Activated CD4-positive, alpha-beta T cell treated with anti-CD3 and anti-CD28 coated beads, Interleukin-2, amount 50 U/mL, for 24 hours (primary cell): ENCODE data around the gene STRN3.
"Not testable (repeated sequence)": the region's sequence is repeated elsewhere in the genome, so short reads cannot be mapped to it uniquely, and the experiment has no call there.

Experiments used
- DNase-seq, 2 donors: peaks; one replicate each; pipeline ENCODE4 v3.0.0-alpha.2; 2020; ENCODE audit warnings: low read depth in 1 of 2, low spot score in 1 of 2

The STRN3 gene

DNA sequence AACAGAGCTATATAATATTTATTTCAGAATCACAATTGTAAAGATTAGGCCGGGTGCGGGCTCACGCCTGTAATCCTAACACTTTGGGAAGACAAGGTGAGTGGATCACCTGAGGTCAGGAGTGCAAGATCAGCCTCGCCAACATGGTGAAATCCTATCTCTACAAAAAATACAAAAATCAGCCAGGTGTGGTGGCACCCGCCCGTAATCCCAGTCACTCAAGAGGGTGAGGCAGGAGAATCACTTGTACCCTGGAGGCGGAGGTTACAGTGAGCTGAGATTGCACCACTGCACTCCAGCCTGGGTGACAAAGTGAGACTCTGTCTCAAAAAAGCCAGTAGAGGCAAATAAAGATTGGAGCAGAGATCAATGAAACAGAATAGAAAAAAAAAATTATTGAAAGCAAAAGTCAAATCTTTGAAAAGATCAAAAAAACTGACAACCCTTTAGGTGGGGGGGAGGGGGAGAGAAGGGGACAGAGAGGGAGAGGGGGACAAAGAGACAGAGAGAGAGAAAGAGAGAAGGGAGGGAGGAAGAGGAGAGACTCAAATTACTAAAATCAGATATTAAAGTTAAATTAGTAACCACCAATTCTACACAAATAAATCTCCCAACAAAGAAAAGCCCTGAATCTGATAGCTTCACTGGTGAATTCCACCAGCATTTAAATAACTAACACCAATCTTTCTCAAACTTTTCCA lies 53.1 kb downstream of the STRN3 start:
- DNase-seq = no peak

GRCh38 chr14:30972036-30972732 lies 54.0 kb downstream of the STRN3 start:
- DNase-seq = not testable (repeated sequence)

GRCh38 chr14:30971586-30971985 lies 54.6 kb downstream of the STRN3 start:
- no peak for DNase-seq

- peak in 1 of 2 donors; percentile 7 for DNase-seq
Observed at GRCh38 chr14:30969796-30970195, 56.4 kb downstream of the STRN3 start.

GRCh38 chr14:30967364-30968098 lies 58.6 kb downstream of the STRN3 start:
- not testable (repeated sequence) for DNase-seq

- DNase-seq = no peak
Observed at GRCh38 chr14:30966415-30967363, 59.5 kb downstream of the STRN3 start.

GRCh38 chr14:30965861-30966260 lies 60.3 kb downstream of the STRN3 start:
- DNase-seq = not testable (repeated sequence)

GRCh38 chr14:30962537-30962936 lies 63.6 kb downstream of the STRN3 start:
- not testable (repeated sequence) for DNase-seq

DNA sequence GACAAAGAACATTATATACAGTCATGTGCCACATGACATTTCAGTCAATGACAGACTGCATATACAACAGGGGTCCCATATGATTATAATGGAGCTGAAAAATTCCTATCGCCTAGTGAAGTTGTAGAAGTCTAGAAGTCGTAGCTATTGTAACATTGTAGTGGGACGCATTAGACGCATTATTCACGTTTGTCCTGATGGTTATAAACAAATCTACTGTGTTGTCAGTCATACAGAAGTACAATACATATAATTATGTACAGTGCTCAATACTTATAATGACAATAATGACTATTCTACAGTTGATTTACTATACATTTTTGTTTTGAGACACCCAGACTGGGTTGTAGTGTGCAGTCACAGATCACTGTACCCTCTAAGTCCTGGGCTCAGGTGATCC lies 64.8 kb downstream of the STRN3 start:
- DNase-seq = no peak

DNA sequence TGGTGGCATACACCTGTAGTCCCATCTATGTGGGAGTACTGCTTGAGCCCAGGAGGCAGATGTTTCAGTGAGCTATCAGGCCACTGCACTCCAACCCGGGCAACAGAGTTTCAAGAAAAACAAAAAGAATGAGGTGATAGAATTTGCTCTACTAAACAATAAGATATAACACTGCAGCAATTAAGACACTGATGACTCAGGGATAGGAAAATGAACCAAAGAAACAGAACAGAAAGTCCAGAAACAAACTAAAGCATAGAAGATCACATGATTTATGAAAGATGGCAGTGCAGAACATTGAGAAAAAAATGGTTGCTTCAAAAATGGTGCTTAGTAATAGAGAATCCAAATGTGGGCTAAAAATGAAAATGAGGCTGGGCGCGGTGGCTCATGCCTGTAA lies 66.0 kb downstream of the STRN3 start:
- no peak for DNase-seq

GRCh38 chr14:30958555-30959407 lies 67.4 kb downstream of the STRN3 start:
- DNase-seq = no peak

DNA sequence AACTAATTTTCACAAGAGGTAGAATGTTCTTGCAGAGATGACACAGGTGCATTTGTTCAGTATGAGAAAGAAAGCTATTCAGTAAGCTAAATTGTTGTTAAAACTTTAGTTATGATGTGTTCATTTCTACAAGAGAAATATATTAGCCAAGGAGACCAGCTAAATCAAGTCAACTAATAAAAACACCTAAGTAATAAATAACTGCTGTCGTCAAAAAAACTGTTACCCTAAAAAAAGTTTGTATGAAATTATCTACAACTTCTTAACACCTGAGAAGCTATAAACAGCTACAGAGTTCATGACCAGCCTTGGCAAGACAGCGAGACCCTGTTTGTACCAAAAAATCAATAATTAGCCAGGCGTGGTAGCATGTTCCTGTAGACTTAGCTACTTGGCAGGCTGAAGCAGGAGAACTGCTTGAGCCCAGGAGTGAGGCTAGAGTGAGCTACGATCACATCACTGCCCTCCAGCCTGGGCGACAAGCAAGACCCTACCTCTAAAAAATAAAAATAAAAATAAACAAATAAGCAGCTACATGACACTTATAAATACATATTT lies 68.3 kb downstream of the STRN3 start:
- DNase-seq = no peak

- DNase-seq = no peak
Observed at GRCh38 chr14:30949651-30950050, 76.5 kb downstream of the STRN3 start.

DNA sequence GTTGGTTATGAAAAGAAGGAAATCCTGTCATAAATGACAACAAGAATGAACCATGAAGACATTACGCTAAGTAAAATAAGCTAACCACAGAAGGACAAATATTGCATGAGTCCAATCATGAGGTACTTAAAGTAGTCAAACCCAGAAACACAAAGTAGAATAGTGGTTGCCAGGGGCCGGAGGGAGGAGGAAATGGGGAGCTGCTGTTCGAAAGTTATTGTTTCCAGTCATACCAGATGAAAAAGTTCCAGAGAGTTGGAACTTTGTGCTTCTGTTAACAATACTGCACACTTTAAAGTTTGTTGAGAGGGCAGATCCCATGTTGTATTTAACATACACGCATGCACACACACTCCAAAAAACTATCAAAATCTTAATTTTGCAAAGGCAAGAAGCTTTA lies 82.5 kb downstream of the STRN3 start:
- no peak for DNase-seq

GRCh38 chr14:30940886-30941285 lies 85.3 kb downstream of the STRN3 start:
- no peak for DNase-seq

GRCh38 chr14:30938617-30939016 lies 87.6 kb downstream of the STRN3 start:
- no peak for DNase-seq

DNA sequence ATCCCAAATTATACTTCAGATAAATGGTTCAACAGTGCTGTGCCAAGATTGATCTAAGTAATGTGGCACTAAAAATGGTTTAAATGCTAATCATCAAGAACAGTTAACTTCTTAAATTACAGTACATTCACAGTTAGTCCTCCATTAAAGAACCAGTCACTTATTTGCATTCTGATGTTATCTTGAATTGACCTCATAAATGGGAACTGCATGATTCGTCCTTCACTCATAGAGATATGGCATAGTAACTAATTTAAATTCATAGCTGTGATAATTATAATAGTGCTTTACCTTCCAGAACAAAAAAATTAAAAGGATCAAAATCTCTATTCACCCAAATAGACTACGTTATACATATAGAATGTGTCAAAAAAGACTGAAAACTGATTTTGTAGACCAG lies 90.7 kb downstream of the STRN3 start:
- no peak for DNase-seq

- DNase-seq = not testable (repeated sequence)
Observed at GRCh38 chr14:30933937-30934336, 92.2 kb downstream of the STRN3 start.

- no peak for DNase-seq
Observed at GRCh38 chr14:30928462-30928861, 97.7 kb downstream of the STRN3 start.

DNA sequence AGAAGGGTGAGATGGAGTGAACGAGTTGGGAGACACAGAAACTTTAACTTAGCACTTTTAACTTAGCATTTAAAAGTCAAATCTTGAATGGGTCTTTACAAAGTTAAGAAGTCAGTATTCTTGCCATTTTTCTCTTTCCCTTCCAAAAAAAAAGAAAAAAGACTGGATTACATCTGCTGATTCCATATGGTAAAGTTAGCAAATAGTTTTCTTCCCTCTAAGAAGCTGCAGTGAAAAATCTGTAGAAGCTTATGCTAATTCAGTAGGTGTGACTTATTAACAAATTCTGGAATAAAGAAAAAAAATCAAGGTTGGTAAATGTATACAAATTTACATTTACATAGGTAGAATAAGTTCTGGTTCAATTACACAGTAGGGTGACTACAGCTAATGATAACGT lies 100.9 kb downstream of the STRN3 start:
- no peak for DNase-seq
